Upper lobe of left lung (tissue), 4 donors: ENCODE data around the gene CYP2C18.
"Not testable (repeated sequence)": the region's sequence is repeated elsewhere in the genome, so short reads cannot be mapped to it uniquely, and the experiment has no call there.

Experiments used
- POLR2AphosphoS5 ChIP-seq, 2 donors: sonication (generic); formaldehyde crosslinking; IDR thresholded peaks; one replicate each; pipeline ENCODE4 v1.5.1; 2017; ENCODE audit warnings: antibody characterized with exemption in 2 of 2
- TF ChIP-seq, protein P1 (sequence below), 6 experiments: fragments of 450-650 bp in 4 of 6; fragments of 200-600 bp in 2 of 6; sonication (generic) in 2 of 6; IDR thresholded peaks; one replicate each; pipeline ENCODE4 v1.5.1; 2016 to 2019; ENCODE audit warnings: antibody characterized with exemption in 6 of 6

DNA sequence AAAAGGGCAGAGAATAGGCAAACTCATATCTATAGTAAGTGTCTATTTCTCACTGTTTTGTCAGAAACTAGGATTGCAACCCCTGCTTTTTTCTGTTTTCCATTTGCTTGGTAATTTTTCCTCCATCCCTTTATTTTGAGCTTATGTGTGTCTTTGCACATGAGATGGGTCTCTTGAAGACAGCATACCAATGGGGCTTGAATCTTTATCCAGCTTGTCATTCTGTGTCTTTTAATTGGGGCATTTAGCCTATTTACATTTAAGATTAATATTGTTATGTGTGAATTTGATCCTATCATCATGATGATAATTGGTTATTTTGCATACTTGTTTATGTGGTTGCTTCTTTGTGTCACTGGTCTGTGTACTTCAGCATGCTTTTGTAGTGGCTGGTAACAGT, 28.3 kb upstream of the CYP2C18 start:
- TF ChIP-seq, protein P1, sequence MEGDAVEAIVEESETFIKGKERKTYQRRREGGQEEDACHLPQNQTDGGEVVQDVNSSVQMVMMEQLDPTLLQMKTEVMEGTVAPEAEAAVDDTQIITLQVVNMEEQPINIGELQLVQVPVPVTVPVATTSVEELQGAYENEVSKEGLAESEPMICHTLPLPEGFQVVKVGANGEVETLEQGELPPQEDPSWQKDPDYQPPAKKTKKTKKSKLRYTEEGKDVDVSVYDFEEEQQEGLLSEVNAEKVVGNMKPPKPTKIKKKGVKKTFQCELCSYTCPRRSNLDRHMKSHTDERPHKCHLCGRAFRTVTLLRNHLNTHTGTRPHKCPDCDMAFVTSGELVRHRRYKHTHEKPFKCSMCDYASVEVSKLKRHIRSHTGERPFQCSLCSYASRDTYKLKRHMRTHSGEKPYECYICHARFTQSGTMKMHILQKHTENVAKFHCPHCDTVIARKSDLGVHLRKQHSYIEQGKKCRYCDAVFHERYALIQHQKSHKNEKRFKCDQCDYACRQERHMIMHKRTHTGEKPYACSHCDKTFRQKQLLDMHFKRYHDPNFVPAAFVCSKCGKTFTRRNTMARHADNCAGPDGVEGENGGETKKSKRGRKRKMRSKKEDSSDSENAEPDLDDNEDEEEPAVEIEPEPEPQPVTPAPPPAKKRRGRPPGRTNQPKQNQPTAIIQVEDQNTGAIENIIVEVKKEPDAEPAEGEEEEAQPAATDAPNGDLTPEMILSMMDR (IDR thresholded peaks at IDR 0.05) = not testable (repeated sequence)
- not testable (repeated sequence) for TF ChIP-seq POLR2AphosphoS5 (IDR thresholded peaks at IDR 0.05)
